ENCODE measurements around the gene P4HA1. TPM values are rescaled to one million over a fixed set of nuclear protein-coding genes. Genes with fewer than 3 reads are reported as not detected.
"Not testable (repeated sequence)": the region's sequence is repeated elsewhere in the genome, so short reads cannot be mapped to it uniquely, and the experiment has no call there.

Gene P4HA1
- polyA plus RNA-seq, 1 donor: 31.8 TPM

GRCh38 chr10:72984618-72985017 is 112.0 kb downstream of the P4HA1 start:
- not testable (repeated sequence) for H3K4me1 ChIP-seq (ENCODE audit: control insufficient read depth, insufficient read depth, low read length); DNase-seq; H3K27me3 ChIP-seq (ENCODE audit: control insufficient read depth, insufficient read depth, low read length); H3K27ac ChIP-seq (ENCODE audit: low read length); H3K9me3 ChIP-seq (ENCODE audit: control insufficient read depth, low read depth, low read length); H3K36me3 ChIP-seq (ENCODE audit: control insufficient read depth, insufficient read depth, low read length); H3K4me3 ChIP-seq (ENCODE audit: low read length)
- no CpG with 5 or more reads among the region's 4 CpGs for WGBS (ENCODE audit: insufficient coverage, low lambda C conversion rate)

GRCh38 chr10:72981882-72982529 is 114.7 kb downstream of the P4HA1 start:
- no CpG with 5 or more reads among the region's 2 CpGs for WGBS (ENCODE audit: insufficient coverage, low lambda C conversion rate)
- no peaks in the 10 kb centered on the region for H3K36me3 ChIP-seq (ENCODE audit: control insufficient read depth, insufficient read depth, low read length)
- H3K4me3 ChIP-seq (ENCODE audit: low read length): no peak overlapping the region
- no peaks in the 10 kb centered on the region for H3K4me1 ChIP-seq (ENCODE audit: control insufficient read depth, insufficient read depth, low read length)
- peaks cover 16% of the 10 kb centered on the region for H3K9me3 ChIP-seq (ENCODE audit: control insufficient read depth, low read depth, low read length)
- H3K27ac ChIP-seq (ENCODE audit: low read length): no peak overlapping the region
- no peaks in the 10 kb centered on the region for H3K27me3 ChIP-seq (ENCODE audit: control insufficient read depth, insufficient read depth, low read length)
- no peak for DNase-seq

GRCh38 chr10:72981028-72981881 is 115.4 kb downstream of the P4HA1 start:
- H3K9me3 ChIP-seq (ENCODE audit: control insufficient read depth, low read depth, low read length): peaks cover 18% of the 10 kb centered on the region
- no peak overlapping the region for H3K4me3 ChIP-seq (ENCODE audit: low read length)
- no peaks in the 10 kb centered on the region for H3K27me3 ChIP-seq (ENCODE audit: control insufficient read depth, insufficient read depth, low read length)
- no CpG with 5 or more reads among the region's 4 CpGs for WGBS (ENCODE audit: insufficient coverage, low lambda C conversion rate)
- no peaks in the 10 kb centered on the region for H3K4me1 ChIP-seq (ENCODE audit: control insufficient read depth, insufficient read depth, low read length)
- H3K36me3 ChIP-seq (ENCODE audit: control insufficient read depth, insufficient read depth, low read length): no peaks in the 10 kb centered on the region
- no peak for DNase-seq
- H3K27ac ChIP-seq (ENCODE audit: low read length): no peak overlapping the region

- Histone ChIP-seq H3K27ac (ENCODE audit: low read length) (no peak overlapping the region), H3K9me3 (ENCODE audit: control insufficient read depth, low read depth, low read length) (peaks cover 19% of the 10 kb centered on the region), H3K4me3 (ENCODE audit: low read length) (no peak overlapping the region), H3K4me1 (ENCODE audit: control insufficient read depth, insufficient read depth, low read length) (no peaks in the 10 kb centered on the region), H3K27me3 (ENCODE audit: control insufficient read depth, insufficient read depth, low read length) (no peaks in the 10 kb centered on the region), H3K36me3 (ENCODE audit: control insufficient read depth, insufficient read depth, low read length) (no peaks in the 10 kb centered on the region)
- no peak for DNase-seq
- no CpG with 5 or more reads among the region's 2 CpGs for WGBS (ENCODE audit: insufficient coverage, low lambda C conversion rate)
Measured at GRCh38 chr10:72980348-72980747, 116.3 kb downstream of the P4HA1 start.

GRCh38 chr10:72979709-72980108 is 117.0 kb downstream of the P4HA1 start:
- Histone ChIP-seq H3K4me3 (ENCODE audit: low read length) (no peak overlapping the region), H3K36me3 (ENCODE audit: control insufficient read depth, insufficient read depth, low read length) (no peaks in the 10 kb centered on the region), H3K27me3 (ENCODE audit: control insufficient read depth, insufficient read depth, low read length) (no peaks in the 10 kb centered on the region), H3K27ac (ENCODE audit: low read length) (no peak overlapping the region), H3K9me3 (ENCODE audit: control insufficient read depth, low read depth, low read length) (peaks cover 22% of the 10 kb centered on the region), H3K4me1 (ENCODE audit: control insufficient read depth, insufficient read depth, low read length) (no peaks in the 10 kb centered on the region)
- no peak for DNase-seq

GRCh38 chr10:72976886-72977285 is 119.8 kb downstream of the P4HA1 start:
- WGBS (ENCODE audit: insufficient coverage, low lambda C conversion rate): no CpG with 5 or more reads among the region's 1 CpG
- Histone ChIP-seq H3K4me1 (ENCODE audit: control insufficient read depth, insufficient read depth, low read length) (no peaks in the 10 kb centered on the region), H3K27me3 (ENCODE audit: control insufficient read depth, insufficient read depth, low read length) (no peaks in the 10 kb centered on the region), H3K9me3 (ENCODE audit: control insufficient read depth, low read depth, low read length) (peaks cover 22% of the 10 kb centered on the region), H3K4me3 (ENCODE audit: low read length) (no peak overlapping the region), H3K36me3 (ENCODE audit: control insufficient read depth, insufficient read depth, low read length) (no peaks in the 10 kb centered on the region), H3K27ac (ENCODE audit: low read length) (no peak overlapping the region)
- no peak for DNase-seq

Other genes starting within 250 kb of the P4HA1 start
- gene OIT3, start 203.1 kb downstream of the P4HA1 start, polyA plus RNA-seq: 9.9 TPM
- 54.3 TPM for gene PLA2G12B, start 142.1 kb downstream of the P4HA1 start, polyA plus RNA-seq
- 4.8 TPM for gene NUDT13, start 13.6 kb upstream of the P4HA1 start, polyA plus RNA-seq
- gene ECD, start 71.1 kb upstream of the P4HA1 start, polyA plus RNA-seq: 24.9 TPM
- gene FAM149B1, start 71.3 kb upstream of the P4HA1 start, polyA plus RNA-seq: 32.1 TPM
- gene DNAJC9, start 150.4 kb upstream of the P4HA1 start, polyA plus RNA-seq: 25.4 TPM
- 77.1 TPM for gene MRPS16, start 155.8 kb upstream of the P4HA1 start, polyA plus RNA-seq

All from large intestine (tissue), 3 donors.